Measurements from ENCODE around the gene NAV2.

The NAV2 gene

GRCh38 chr11:20025332-20025840 is 312.7 kb downstream of the NAV2 start:
- DNase-seq (ENCODE audit: low spot score): no peak
- in situ Hi-C loops (cut with MboI; ENCODE audit: low sequenced_read_pairs, unreplicated experiment): no loop called here
- no peak for TF ChIP-seq CTCF (IDR thresholded peaks at IDR 0.05; ENCODE audit: borderline replicate concordance, control extremely low read depth, extremely low read depth, insufficient read depth, missing control alignments)

DNA sequence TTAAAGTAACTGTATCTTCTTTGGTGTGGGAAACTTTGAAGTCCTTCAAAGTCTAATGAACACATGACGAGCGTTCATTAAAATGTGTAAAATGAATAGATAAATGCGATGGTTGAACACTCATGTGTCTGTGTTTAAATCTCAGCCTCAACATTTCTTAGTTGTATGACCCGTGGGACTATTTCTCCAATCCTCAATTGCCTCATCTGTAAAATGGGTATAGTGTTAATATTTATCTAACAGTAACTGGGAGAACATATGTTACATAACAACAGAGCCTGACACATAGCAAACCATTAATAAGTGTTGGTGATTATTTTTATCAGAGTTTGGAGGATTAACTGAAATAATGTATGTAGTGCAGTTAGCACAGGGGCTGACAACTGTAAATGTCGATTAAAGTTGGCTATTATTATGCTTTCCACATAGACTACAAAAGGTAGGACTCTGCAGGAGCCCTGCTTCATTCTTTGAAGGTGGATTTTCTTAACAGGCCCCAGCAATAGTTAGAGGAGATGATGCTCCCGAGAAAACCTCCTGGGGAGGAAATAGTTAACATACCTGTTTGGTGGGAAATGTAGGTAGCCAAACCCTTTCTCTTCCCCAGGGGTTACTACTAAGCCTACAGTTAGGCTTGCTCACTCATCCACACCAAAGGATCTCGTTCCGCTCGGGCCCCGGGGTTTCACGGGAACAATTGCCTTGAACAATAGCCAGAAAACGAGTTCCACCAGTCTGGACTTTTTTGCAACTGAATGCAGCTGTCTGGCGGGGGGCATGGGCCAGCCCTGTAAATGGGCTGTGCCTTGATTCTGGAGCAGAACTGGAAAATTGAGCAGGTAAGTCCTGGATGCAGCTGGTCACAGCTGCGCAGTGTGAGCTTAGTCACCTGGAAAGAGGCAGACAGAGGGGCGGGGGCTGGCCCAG is 314.3 kb downstream of the NAV2 start:
- in situ Hi-C loops (cut with MboI; ENCODE audit: low sequenced_read_pairs, unreplicated experiment): no loop called here
- no peak for DNase-seq (ENCODE audit: low spot score)
- TF ChIP-seq CTCF (IDR thresholded peaks at IDR 0.05; ENCODE audit: borderline replicate concordance, control extremely low read depth, extremely low read depth, insufficient read depth, missing control alignments): no peak

DNA sequence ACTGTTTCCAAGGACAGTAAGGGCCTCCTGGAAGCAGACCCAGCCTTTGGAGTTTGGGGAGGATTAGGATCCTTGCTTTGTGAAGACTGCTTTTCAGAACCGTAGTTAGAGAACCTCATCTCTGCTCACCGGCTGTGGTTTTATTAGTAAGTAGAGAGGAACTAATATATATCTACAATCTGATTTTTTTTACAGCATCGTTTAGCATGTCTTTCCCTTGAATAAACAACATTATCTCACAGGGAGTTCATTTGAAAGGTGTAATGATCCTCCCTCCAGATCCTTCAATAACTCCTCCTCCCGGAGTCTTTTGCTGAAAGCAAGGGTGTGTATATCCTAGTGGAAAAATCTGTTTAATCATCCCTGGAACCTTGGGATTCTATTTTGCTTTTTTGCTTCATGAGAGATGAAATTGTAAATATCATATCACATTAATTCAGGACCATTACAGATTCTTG is 314.9 kb downstream of the NAV2 start:
- DNase-seq (ENCODE audit: low spot score): no peak
- no peak for TF ChIP-seq CTCF (IDR thresholded peaks at IDR 0.05; ENCODE audit: borderline replicate concordance, control extremely low read depth, extremely low read depth, insufficient read depth, missing control alignments)
- in situ Hi-C loops (cut with MboI; ENCODE audit: low sequenced_read_pairs, unreplicated experiment): no loop called here

- TF ChIP-seq CTCF (IDR thresholded peaks at IDR 0.05; ENCODE audit: borderline replicate concordance, control extremely low read depth, extremely low read depth, insufficient read depth, missing control alignments): no peak
- in situ Hi-C loops (cut with MboI; ENCODE audit: low sequenced_read_pairs, unreplicated experiment): no loop called here
- no peak for DNase-seq (ENCODE audit: low spot score)
These were observed 316.6 kb downstream of the NAV2 start for GRCh38 chr11:20029193-20029592.

DNA sequence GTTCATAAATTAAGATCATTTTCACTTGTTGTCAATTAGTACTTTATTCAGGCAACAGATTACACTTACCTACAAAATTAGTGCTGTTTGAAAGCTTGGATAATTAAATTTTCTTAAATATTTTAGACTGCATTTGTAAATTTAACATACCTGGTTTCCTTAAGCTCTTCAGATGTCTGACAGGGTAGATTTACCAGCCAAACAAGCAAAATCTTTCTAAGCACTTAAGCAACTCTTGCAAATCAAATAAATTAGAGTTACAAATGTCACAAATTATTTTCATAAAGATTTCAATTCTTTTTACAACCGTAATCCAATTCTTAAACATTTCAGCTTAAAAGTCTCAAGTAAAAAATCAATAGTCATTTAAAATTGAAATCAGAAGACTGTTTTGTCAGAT is 317.8 kb downstream of the NAV2 start:
- DNase-seq (ENCODE audit: low spot score): no peak
- in situ Hi-C loops (cut with MboI; ENCODE audit: low sequenced_read_pairs, unreplicated experiment): no loop called here
- no peak for TF ChIP-seq CTCF (IDR thresholded peaks at IDR 0.05; ENCODE audit: borderline replicate concordance, control extremely low read depth, extremely low read depth, insufficient read depth, missing control alignments)

- in situ Hi-C loops (cut with MboI; ENCODE audit: low sequenced_read_pairs, unreplicated experiment): no loop called here
- TF ChIP-seq CTCF (IDR thresholded peaks at IDR 0.05; ENCODE audit: borderline replicate concordance, control extremely low read depth, extremely low read depth, insufficient read depth, missing control alignments): no peak
- no peak for DNase-seq (ENCODE audit: low spot score)
These were observed 318.7 kb downstream of the NAV2 start for GRCh38 chr11:20031155-20032001.
